ENCODE results near the gene EIPR1. TPM values are rescaled to one million over a fixed set of nuclear protein-coding genes. Genes with fewer than 3 reads are reported as not detected.

EIPR1 gene
- total and polyA plus RNA-seq, 2 experiments from 2014 or later, result 17.4 to 46.3 TPM

GRCh38 chr2:3251946-3252345, 125.7 kb downstream of the EIPR1 start:
- peak; percentile 30; the same call in 1 of the 3 replicates for ATAC-seq
- no peaks in the 10 kb centered on the region for H3F3A ChIP-seq (replicated peaks; ENCODE audit: low read depth)
- H3K36me3 ChIP-seq (ENCODE audit: insufficient read depth), result peaks cover 14% of the 10 kb centered on the region; the same call in 1 of the 2 replicates
- no peaks in the 10 kb centered on the region for H4K20me1 ChIP-seq (replicated peaks; ENCODE audit: insufficient read depth)
- no peaks in the 10 kb centered on the region for H3K4me1 ChIP-seq (ENCODE audit: insufficient read depth)
- H2AFZ ChIP-seq, result no peak overlapping the region
- H3K4me1 Mint-ChIP-seq, result peaks cover 2% of the 10 kb centered on the region; the same call in 2 of the 3 replicates
- no peak overlapping the region for H3K4me2 ChIP-seq
- H3K4me3 Mint-ChIP-seq, result no peak overlapping the region
- DNase-seq (ENCODE audit: low spot score), result no peak
- H3K4me3 ChIP-seq, result no peak overlapping the region
- H3K27ac Mint-ChIP-seq, result no peak overlapping the region
- TF ChIP-seq REST (IDR thresholded peaks at IDR 0.05; ENCODE audit: unreplicated experiment) (peak; percentile 68), JUNB (IDR thresholded peaks at IDR 0.05; ENCODE audit: unreplicated experiment) (no peak)
- H3K36me3 Mint-ChIP-seq (ENCODE audit: low read depth), result peaks cover 57% of the 10 kb centered on the region
- H3K27me3 ChIP-seq (ENCODE audit: insufficient read depth), result no peaks in the 10 kb centered on the region
- H3K9me3 Mint-ChIP-seq, result peaks cover 44% of the 10 kb centered on the region
- no peak overlapping the region for H3K27ac ChIP-seq (ENCODE audit: low read depth)
- H3K9me2 ChIP-seq (ENCODE audit: insufficient read depth), result no peaks in the 10 kb centered on the region
- H3K27me3 Mint-ChIP-seq (ENCODE audit: insufficient read depth, low read depth, poor library complexity), result peaks cover 5% of the 10 kb centered on the region
- H3K79me2 ChIP-seq (replicated peaks; ENCODE audit: insufficient read depth), result peaks cover 4% of the 10 kb centered on the region; the same call in 1 of the 2 replicates

GRCh38 chr2:3249476-3249962, 128.1 kb downstream of the EIPR1 start:
- peak; percentile 18 for DNase-seq (ENCODE audit: low spot score)
- H3K36me3 Mint-ChIP-seq (ENCODE audit: low read depth), result peaks cover 57% of the 10 kb centered on the region
- Histone ChIP-seq H3K36me3 (ENCODE audit: insufficient read depth) (peaks cover 14% of the 10 kb centered on the region; the same call in 1 of the 2 replicates), H3F3A (replicated peaks; ENCODE audit: low read depth) (no peaks in the 10 kb centered on the region), H3K4me3 (no peak overlapping the region), H4K20me1 (replicated peaks; ENCODE audit: insufficient read depth) (no peaks in the 10 kb centered on the region), H3K4me2 (no peak overlapping the region), H3K27me3 (ENCODE audit: insufficient read depth) (no peaks in the 10 kb centered on the region), H3K9me2 (ENCODE audit: insufficient read depth) (no peaks in the 10 kb centered on the region; the same call in 1 of the 2 replicates), H3K4me1 (ENCODE audit: insufficient read depth) (peaks cover 2% of the 10 kb centered on the region), H3K79me2 (replicated peaks; ENCODE audit: insufficient read depth) (peaks cover 4% of the 10 kb centered on the region; the same call in 1 of the 2 replicates), H2AFZ (no peak overlapping the region), H3K27ac (ENCODE audit: low read depth) (no peak overlapping the region)
- TF ChIP-seq EZH2 (IDR thresholded peaks at IDR 0.05; ENCODE audit: low read depth, unreplicated experiment) (no peak), ZNF331 (CRISPR knock-in tag; IDR thresholded peaks at IDR 0.05; ENCODE audit: low read depth) (no peak), CTCF (conservative IDR thresholded peaks at IDR 0.05; ENCODE audit: low read depth in 2 of 2) (no peak)
- no peak for ATAC-seq
- peaks cover 5% of the 10 kb centered on the region for H3K27me3 Mint-ChIP-seq (ENCODE audit: insufficient read depth, low read depth, poor library complexity)
- peaks cover 44% of the 10 kb centered on the region for H3K9me3 Mint-ChIP-seq
- H3K27ac Mint-ChIP-seq, result no peak overlapping the region
- peaks cover 4% of the 10 kb centered on the region; the same call in 2 of the 3 replicates for H3K4me1 Mint-ChIP-seq
- no peak overlapping the region for H3K4me3 Mint-ChIP-seq
